Motor neuron (in vitro differentiated cells): Measurements from ENCODE around the gene CAMK2A. TPM values are rescaled to one million over a fixed set of nuclear protein-coding genes. Genes with fewer than 3 reads are reported as not detected.
A peak's percentile ranks its signal among the peaks of the same experiment; 100 is the strongest.

Source experiments
- ATAC-seq, 8 experiments: fragments of 200-7000 bp; cut with Tn5 transposase; replicated peaks in 6 of 8; 2 replicates each; pipeline ENCODE4 v1.8.0; 2021; ENCODE audit warnings: mild to moderate bottlenecking in 8 of 8, moderate library complexity in 8 of 8
- H3K27ac ChIP-seq, 2 donors: fragments of 250-450 bp; sonication (Bioruptor Pico); 2 replicates each; pipeline ENCODE4 v1.9.0; 2021; ENCODE audit warnings: antibody characterized with exemption in 2 of 2, mild to moderate bottlenecking in 2 of 2, moderate library complexity in 1 of 2
- H3K4me1 ChIP-seq, 2 donors: fragments of 250-450 bp; sonication (Bioruptor Pico); replicated peaks in 1 of 2; 2 replicates each; pipeline ENCODE4 v1.6.1; 2021; ENCODE audit warnings: antibody characterized with exemption in 2 of 2, mild to moderate bottlenecking in 2 of 2, moderate library complexity in 1 of 2
- H3K4me3 ChIP-seq, 5 donors: fragments of 250-450 bp; sonication (Bioruptor Pico); 2 replicates each; pipeline ENCODE4 v1.9.0; 2021; ENCODE audit warnings: antibody characterized with exemption in 5 of 5, mild to moderate bottlenecking in 5 of 5, moderate library complexity in 4 of 5
- WGBS, 10 experiments: fragments of 450-650 bp; shearing (Covaris generic); methylation state at CpG; one replicate each; pipeline ENCODE4 v1.0.0; 2022; 5-methylcytosine and 5-hydroxymethylcytosine counted together
- in situ Hi-C, 9 experiments: fragments of 400-800 bp; cut with MboI; loops; one replicate each; pipeline ENCODE4 v1.15.0; 2021; ENCODE audit warnings: low sequenced_read_pairs in 9 of 9, low pct_unique_long_range_greater_than_20kb in 2 of 9; ENCODE audit not compliant: unreplicated experiment in 9 of 9
- total RNA-seq, 8 experiments: library from RNA; unstranded; fragments of 300-600 nt; gene quantifications; 2 replicates each; pipeline versions ENCODE4 v1.2.3 to v1.2.4, GENCODE V29; 2022

CAMK2A gene
- total RNA-seq, 8 experiments from 2014 or later = 0.13 to 5.6 (median 2.7) TPM

DNA sequence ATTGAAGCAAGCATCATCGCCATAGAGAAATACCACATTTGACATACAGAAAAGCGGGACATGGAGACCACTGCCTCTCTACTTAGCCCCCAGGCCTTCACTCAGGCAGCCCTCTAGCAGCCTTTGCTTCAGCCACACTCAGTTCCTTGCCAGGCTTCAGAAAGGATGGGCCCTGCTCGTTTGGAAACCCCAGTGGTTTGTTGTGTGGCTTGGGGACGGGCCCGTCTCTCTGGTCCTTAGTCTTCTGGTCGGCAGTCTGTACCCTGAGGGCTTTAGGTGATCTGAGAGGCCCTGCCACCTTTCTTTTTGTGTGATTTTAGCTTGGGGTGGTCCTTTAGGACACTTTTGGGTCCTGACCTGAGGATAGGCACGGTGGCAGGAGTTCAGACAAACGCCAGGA is 34.2 kb upstream of the CAMK2A start:
- in situ Hi-C loops = no loop called here
- Histone ChIP-seq H3K27ac (no peak overlapping the region), H3K4me1 (peaks cover 9 to 14% of the 10 kb centered on the region in 2 donors), H3K4me3 (no peak overlapping the region)
- ATAC-seq = no peak
- WGBS, 10 experiments = 50 to 100% (median 70%) methylated on average over 1 to 6 of the region's 8 CpGs; no CpG with 5 or more reads in 3 of the 10 experiments

DNA sequence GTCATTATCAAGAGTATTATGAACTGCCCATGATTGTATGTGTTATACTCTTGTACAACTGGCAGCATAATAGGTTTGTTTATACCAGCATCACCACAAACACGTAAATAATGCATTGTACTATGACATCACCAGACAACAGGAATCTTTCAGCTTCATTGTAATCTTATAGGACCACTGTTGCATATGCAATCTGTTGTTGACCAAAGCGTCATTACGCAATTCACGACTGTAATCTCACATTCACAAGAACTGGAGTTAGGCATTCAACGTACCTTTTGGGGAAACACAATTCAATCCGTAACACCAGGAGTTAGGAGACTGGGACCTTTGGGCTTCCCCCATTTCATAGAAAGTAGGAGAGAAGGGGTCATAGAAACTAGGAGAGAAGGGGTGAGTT is 33.5 kb upstream of the CAMK2A start:
- H3K4me1 ChIP-seq = peaks cover 11 to 15% of the 10 kb centered on the region in 2 donors
- no peak for ATAC-seq
- in situ Hi-C loops = no loop called here
- H3K4me3 ChIP-seq = no peak overlapping the region
- H3K27ac ChIP-seq = no peak overlapping the region
- 76 to 93% (median 82%) methylated on average over 2 to 4 of the region's 6 CpGs; no CpG with 5 or more reads in 4 of the 10 experiments for WGBS, 10 experiments

DNA sequence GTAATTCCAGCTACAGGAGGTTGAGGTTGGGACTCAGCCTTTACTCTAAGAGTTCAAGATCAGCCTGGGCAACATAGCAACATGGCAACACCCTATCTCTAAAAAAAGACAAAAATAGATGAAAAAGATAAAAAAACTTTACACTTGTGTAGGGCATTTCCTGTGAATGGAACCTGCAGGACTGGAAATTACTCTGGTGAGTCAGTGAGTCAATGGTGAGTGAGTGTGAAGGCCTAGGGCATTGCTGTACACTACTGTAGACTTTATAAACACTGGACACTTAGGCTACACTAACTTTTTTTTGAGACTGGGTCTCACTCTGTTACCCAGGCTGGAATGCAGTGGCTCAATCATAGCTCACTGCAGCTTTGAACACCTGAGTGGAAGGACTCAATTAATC is 32.6 kb upstream of the CAMK2A start:
- in situ Hi-C loops = no loop called here
- Histone ChIP-seq H3K4me3 (no peak overlapping the region), H3K4me1 (peaks cover 15 to 20% of the 10 kb centered on the region in 2 donors), H3K27ac (no peak overlapping the region)
- ATAC-seq = no peak

DNA sequence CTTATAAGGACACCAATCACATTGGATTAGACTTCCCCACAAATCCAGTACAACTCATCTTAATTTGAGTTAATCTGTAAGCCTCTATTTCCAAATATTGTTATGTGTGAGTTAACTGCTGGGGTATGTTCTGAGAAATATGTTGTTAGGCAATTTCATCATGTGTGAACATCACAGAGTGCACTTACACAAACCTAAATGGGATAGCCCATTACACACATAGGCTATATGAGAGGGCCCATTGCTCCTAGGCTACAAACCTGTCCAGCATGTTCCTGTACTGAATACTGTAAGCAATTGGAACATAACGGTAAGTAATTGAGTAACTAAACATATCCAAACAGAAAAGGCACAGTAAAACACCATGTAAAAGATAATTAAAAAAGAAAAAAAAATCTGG is 32.2 kb upstream of the CAMK2A start:
- peaks cover 18 to 24% of the 10 kb centered on the region in 2 donors for H3K4me1 ChIP-seq
- in situ Hi-C loops = no loop called here
- no peak overlapping the region for H3K4me3 ChIP-seq
- WGBS, 10 experiments = 50 to 100% (median 100%) methylated on average over 1 of the region's 1 CpG; no CpG with 5 or more reads in 3 of the 10 experiments
- no peak for ATAC-seq
- no peak overlapping the region for H3K27ac ChIP-seq

DNA sequence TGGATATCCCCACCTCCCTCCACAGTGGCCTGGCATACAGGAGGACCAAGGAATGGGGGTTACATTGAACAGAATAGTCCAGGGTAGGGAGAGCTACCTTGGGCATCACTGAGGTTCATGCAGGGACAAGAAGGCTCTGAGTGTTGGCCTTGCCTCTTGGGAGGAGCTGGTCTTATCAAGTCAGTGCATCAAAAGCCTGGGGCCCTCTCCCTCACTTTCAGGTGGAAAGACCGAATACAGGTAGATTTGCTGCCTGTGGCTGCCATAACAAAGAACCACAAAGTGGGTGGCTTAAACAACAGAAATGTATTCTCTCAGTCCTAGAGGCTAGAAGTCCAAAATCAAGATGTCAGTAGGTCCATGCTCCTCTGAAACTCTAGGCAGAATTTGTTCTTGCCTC is 31.6 kb upstream of the CAMK2A start:
- Histone ChIP-seq H3K4me3 (no peak overlapping the region), H3K4me1 (peaks cover 18 to 24% of the 10 kb centered on the region in 2 donors), H3K27ac (no peak overlapping the region)
- 100% methylated on average over 1 of the region's 1 CpG; no CpG with 5 or more reads in 6 of the 10 experiments for WGBS, 10 experiments
- no peak for ATAC-seq
- in situ Hi-C loops = no loop called here

DNA sequence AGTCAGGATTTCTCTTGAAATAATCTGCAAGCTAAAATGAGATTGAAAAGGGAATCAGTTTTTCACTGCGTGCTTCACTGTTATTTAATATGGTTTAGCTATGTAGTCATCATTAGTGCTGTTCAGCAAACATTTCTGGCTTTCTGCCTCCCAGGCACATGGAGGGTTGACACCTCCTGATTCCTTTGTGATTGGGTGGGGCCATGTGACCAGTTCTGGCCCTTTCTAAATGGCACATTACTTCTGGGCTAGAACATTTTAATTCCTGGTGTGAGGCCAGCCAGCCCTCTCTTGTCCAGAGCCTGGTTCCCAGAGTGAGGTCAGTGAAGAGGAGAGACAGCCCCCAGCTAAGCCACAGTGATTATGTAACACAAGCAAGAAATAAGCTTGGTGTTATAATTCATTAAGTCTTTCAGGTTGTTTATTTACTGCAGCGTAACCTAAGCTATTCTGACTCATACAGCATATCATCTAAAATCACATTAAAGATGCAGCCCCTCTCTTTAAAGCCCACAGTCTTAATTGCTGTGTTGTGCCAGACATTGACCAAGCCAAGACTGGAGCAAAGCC is 30.6 kb upstream of the CAMK2A start:
- in situ Hi-C loops = no loop called here
- ATAC-seq = peak; percentile 73 to 90 (median 77)
- peaks cover 18 to 24% of the 10 kb centered on the region in 2 donors for H3K4me1 ChIP-seq
- H3K27ac ChIP-seq = no peak overlapping the region
- H3K4me3 ChIP-seq = no peak overlapping the region
- 0 to 100% (median 64%) methylated on average over 1 to 2 of the region's 2 CpGs for WGBS, 10 experiments

DNA sequence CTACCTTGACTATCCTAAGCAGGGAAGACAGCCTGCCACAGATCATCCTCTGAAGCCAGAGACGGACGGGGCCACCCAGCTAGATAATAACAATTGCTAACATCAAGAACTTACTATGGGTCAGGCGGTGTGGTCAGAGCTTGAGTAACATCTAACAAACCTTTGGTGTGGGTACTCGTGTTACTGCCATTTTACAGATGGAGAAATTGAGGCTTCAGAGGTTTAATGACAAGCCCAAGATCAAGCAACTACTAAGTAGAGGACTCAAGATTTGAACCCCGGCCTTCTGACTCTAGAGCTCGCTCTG is 29.9 kb upstream of the CAMK2A start:
- Histone ChIP-seq H3K27ac (no peak overlapping the region), H3K4me3 (no peak overlapping the region), H3K4me1 (peaks cover 18 to 24% of the 10 kb centered on the region in 2 donors)
- 75 to 100% (median 94%) methylated on average over 1 to 6 of the region's 6 CpGs for WGBS, 10 experiments
- in situ Hi-C loops = no loop called here
- ATAC-seq = no peak

DNA sequence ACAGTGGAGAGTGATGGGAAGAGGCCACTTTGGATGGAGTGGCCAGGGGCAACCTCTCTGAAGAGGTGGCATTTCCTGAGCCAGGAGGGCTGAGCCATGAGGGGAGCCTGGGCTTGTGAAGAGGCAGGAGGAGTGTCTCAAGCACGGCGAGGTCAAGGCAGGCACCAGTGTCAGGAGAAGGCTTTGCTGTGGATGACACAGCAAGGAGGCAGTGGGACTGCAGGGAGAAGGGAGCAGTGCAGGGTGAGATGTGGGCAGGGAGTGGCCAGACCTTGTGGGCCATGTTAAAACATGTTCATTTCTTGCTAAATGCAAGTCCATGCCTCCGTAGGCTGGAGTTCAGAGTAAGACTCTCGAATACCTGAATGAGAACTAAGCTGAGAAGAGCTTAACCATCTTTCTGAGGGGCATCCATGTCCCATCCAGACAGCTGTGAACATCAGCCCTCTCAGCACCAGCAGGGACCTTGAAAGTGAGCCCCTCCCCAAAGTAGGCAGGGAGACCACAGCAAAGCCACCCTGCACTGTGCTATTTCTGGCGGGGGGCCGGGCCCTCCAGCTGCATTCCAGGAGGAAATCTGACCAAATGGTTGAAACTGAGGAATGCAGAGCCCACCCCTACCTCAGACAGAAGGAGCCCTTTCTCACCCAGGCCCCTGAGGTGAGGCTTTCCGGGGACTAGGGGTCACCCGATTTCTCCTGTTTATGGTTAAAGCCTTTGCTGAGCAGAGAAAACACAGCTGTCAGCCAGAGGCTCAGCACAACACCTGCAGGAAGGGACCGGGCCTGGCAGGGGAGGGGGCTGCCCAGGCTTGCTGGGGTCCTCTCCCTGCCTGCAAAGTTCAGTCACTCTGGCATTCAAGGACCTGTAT is 29.3 kb upstream of the CAMK2A start:
- Histone ChIP-seq H3K4me1 (peaks cover 18 to 24% of the 10 kb centered on the region in 2 donors), H3K27ac (no peak overlapping the region), H3K4me3 (no peak overlapping the region)
- ATAC-seq = peak in 1 of 8 experiments; percentile 35
- WGBS, 10 experiments = 50 to 100% (median 67%) methylated on average over 1 to 8 of the region's 9 CpGs; no CpG with 5 or more reads in 3 of the 10 experiments
- in situ Hi-C loops = no loop called here

DNA sequence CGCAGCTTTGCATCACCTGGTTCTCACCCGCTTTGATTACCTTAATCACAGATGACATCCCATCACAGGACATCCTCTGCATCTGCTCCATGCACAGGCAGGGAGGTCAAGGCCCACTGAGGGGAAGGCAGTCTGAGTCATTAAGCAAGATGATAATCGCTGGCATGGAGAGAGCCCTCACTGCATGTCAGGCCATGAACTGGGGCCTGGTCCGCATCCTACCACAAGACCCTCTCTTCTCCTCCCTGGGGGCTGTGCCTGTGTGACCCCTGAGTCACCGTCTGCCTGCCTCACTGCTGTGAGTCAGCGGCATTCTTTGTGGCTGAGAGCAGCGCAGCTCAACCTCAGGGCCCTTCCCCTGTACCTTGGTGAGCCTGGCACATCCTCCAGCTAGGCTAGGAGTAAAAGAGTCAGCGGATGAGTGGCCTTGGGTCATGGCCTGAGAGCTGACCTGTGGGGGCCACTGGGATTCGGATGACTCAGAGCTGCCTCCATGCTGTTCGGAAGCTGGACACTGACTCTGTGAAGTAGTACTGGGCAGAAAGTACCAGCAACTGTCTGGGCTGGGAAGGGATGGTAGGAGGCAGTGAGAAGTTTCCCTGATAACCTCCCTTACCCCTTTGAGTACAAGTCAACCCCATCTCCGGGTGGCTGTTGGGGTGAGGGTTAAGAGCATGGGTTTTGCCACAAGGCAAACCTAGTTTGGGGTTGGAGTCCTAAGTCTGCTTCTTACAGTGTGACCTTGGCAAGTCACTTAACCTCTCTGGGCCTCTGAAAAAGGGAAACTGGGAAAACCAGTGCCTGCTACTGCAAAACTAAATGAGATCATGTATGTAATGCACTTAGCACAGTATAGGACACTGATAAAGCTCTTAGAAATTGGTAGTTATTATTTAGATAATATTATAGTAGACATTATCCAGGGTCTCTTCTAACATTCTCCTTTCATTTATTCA is 27.8 kb upstream of the CAMK2A start:
- Histone ChIP-seq H3K4me3 (no peak overlapping the region), H3K4me1 (peaks cover 23 to 27% of the 10 kb centered on the region in 2 donors), H3K27ac (peak overlapping the region; percentile 4 to 40)
- peak in 7 of 8 experiments; percentile 57 to 94 (median 88) for ATAC-seq
- in situ Hi-C loops = no loop called here
- WGBS, 10 experiments = 3 to 100% (median 45%) methylated on average over 1 to 6 of the region's 11 CpGs; no CpG with 5 or more reads in 2 of the 10 experiments

DNA sequence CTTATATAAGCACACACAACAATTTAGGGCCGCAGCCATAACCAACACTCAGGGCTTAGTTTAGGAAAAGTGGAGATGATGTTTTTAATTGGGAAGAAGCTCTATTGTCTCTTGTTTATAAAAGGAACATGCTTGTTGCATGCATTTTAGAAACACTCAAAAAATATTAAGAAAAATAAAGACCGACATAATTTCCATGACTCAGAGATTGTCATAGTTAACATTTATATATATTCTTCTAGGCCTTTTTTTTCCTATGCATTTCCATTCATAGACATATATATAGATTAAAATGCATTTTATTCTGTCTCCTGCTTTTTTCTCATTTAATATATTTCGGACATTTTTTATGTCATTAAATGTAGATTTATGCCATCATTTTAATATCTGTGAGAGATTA is 26.7 kb upstream of the CAMK2A start:
- Histone ChIP-seq H3K4me1 (peaks cover 25 to 30% of the 10 kb centered on the region in 2 donors), H3K4me3 (no peak overlapping the region), H3K27ac (no peak overlapping the region)
- in situ Hi-C loops = no loop called here
- WGBS, 10 experiments = 43 to 100% (median 90%) methylated on average over 2 to 3 of the region's 3 CpGs; no CpG with 5 or more reads in 1 of the 10 experiments
- ATAC-seq = no peak

DNA sequence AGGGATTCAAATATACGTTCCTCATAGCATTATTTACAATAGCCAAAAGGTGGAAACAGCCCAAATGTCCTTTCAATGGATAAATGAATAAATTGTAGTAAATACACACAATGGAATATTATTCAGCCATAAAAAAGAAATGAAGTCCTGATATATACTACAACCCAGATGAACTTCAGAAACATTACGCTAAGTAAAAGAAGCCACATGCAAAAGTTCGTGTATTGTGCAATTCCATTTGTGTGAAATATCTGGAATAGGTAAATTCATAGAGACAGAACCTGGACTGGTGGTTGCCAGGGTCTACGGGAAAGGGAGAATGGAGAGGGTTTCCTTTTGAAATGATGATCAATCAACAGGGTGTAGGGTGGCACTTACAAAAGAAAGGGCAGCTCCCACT is 25.7 kb upstream of the CAMK2A start:
- Histone ChIP-seq H3K4me1 (peaks cover 26% of the 10 kb centered on the region in 2 donors), H3K27ac (no peak overlapping the region), H3K4me3 (no peak overlapping the region)
- 60 to 100% (median 85%) methylated on average over 1 to 4 of the region's 4 CpGs for WGBS, 10 experiments
- in situ Hi-C loops = no loop called here
- no peak for ATAC-seq

DNA sequence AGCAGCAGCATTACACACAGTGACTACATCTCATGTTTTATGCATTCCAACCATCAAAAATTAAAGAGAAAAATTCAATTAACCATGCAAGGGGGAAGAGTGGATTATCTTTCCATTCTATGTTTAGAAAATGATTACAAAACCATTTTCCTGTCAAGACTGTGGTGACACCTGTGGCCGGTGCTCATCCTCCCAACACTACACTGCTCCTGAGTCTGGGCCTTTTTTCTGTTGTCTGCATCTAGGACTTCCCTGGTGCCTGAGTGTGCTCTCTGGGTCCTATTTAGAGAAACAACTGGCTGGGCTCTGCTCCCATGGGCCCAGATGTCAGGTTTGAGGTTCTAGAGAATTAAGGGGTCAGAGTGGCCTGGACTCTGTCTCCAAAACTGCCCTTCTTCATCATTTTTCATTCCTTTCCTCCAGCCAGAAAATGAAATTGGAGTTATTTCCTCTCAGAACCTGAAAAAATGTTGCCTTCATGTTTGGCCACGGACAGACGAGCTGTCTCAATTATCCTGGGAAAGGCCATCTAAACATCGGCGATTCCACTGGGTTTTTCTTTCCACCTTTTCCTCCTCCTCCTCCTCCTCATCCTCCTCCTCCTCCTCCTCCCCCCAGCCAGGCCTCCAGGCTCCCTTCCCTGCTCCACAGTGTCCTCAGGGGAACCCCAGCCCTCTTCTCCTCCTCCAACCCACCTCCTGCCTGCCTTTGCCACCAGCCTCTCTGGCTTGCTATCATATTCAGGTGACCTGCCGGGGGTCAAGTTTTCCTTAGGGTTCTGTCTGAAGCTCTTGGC is 24.5 kb upstream of the CAMK2A start:
- peaks cover 28 to 31% of the 10 kb centered on the region in 2 donors for H3K4me1 ChIP-seq
- H3K27ac ChIP-seq = no peak overlapping the region
- no peak overlapping the region for H3K4me3 ChIP-seq
- WGBS, 10 experiments = 30 to 100% (median 79%) methylated on average over 1 to 4 of the region's 6 CpGs; no CpG with 5 or more reads in 4 of the 10 experiments
- ATAC-seq = no peak
- in situ Hi-C loops = no loop called here
